Measurements from ENCODE around the gene BIVM.
A peak's percentile ranks its signal among the peaks of the same experiment; 100 is the strongest.

The BIVM gene

GRCh38 chr13:102788683-102789082 is 10.2 kb upstream of the BIVM start:
- DNase-seq = no peak

GRCh38 chr13:102792396-102792795 is 6.5 kb upstream of the BIVM start:
- no peak for DNase-seq

- no peak for DNase-seq
Observed at GRCh38 chr13:102793611-102794355, 5.1 kb upstream of the BIVM start.

GRCh38 chr13:102799426-102800144 is 666 bp downstream of the BIVM start:
- DNase-seq = peak; percentile 16

DNA sequence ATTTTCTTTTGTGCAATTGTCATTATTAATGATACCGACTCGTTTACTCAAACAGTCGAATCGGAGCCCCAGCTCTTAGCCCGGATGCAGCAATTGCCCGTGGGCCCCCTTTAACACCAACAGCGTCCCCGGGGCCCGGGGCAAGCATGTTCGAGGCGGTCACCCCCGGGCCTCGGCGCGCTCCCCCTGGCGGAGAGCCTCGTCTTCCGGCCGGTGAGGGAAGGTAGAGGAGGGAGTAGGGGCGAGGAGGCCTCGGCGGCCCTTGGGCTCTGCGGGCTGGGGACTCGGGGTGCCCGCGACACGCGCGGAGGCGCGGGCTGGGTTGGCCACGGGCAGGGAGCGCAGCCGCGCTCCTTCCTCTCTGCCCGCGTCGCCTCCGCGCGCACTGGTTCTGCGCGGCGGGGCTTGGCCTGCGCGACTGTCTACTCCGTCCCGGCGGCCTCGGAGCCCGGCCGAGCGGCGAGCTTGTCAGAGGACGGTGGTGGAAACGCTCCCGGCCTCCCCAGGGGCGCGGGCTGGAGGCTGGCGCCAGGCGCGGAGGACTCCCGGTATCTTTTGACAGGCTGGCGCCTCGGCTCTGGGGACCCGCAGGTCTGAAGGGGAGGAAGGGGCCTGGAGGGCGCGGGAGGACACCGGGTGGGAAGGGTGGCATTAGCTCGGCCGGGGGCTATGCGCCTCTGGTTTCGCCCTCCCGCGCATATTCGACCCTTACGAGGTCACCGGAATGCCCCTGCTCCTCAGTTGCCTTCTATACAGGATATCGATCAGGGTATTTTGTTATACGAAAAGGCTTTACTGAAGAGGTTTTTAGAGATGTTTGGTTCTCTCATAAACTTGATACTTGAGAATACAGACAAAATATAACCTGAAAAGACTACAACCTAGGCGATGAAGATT is 1.5 kb downstream of the BIVM start:
- DNase-seq = peak; percentile 73

- DNase-seq = no peak
Observed at GRCh38 chr13:102805680-102806079, 6.8 kb downstream of the BIVM start.

GRCh38 chr13:102807699-102808098 is 8.8 kb downstream of the BIVM start:
- no peak for DNase-seq

GRCh38 chr13:102812611-102813287 is 13.8 kb downstream of the BIVM start:
- DNase-seq = no peak

DNA sequence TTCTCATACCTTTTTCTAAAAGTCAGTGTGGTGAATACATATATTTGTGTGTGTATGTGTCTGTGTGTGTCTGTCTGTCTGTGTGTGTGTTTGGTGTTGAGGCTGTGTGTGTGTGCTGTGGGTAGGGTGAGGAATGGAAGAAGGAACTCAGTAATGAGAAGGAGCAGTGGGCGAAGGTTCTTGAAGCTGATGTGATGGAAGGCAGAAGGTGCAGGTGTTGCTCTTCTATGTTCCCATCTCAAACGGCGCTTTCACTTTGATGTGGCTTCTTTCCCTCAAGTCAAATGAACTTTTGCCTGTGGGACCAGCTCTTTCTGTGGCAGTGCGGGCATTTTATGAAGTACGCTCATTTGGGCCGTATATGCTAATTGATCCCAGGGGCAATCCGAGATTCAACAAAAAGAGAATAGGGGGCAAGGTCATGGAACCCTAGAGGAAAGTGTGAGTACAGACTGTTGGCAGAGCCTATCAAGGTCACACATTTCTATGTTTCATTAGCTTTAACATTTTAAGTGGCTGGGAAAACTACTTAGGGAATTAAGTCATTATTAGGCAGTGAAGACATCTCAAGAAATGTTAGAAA is 15.2 kb downstream of the BIVM start:
- DNase-seq = no peak

DNA sequence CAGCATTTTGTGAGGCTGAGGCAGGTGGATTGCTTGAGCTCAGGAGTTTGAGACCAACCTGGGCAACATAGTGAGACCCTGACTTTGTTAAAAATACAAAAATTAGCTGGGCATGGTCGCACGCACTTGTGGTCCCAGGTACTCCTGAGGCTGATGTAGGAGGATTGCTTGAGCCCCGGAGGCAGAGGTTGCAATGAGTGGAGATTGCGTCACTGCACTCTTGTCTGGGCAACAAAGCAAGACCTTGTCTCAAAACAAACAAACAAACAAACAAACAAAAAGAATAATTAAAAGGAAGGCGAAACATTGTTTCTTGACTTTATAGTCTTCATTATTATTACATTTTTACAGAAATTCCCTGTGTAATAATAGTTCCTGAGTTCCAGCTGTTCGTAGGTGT is 15.9 kb downstream of the BIVM start:
- no peak for DNase-seq

- no peak for DNase-seq
Observed at GRCh38 chr13:102815788-102816187, 16.9 kb downstream of the BIVM start.

- DNase-seq = no peak
Observed at GRCh38 chr13:102816708-102817107, 17.8 kb downstream of the BIVM start.

- no peak for DNase-seq
Observed at GRCh38 chr13:102817241-102817640, 18.3 kb downstream of the BIVM start.

DNA sequence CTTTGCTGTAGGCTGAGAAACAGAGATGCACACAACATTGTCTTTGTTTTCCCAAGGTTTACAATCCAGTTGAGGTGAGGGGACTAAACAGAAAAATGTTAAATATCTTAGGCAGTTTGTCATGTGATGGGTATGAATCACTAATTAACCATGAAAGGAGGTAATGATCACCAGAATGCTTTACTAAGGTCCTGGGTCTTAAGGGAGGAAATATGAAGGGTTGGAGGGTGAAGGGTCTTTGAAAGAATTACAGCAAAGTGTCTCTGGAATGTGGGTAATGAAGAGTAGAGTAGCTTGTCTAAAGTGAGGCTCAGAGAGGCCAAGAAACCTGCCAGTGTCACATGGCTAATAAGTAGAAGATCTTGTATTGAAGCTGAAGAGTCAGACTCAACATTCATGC is 19.0 kb downstream of the BIVM start:
- DNase-seq = no peak

- DNase-seq = no peak
Observed at GRCh38 chr13:102825400-102825799, 26.5 kb downstream of the BIVM start.

DNA sequence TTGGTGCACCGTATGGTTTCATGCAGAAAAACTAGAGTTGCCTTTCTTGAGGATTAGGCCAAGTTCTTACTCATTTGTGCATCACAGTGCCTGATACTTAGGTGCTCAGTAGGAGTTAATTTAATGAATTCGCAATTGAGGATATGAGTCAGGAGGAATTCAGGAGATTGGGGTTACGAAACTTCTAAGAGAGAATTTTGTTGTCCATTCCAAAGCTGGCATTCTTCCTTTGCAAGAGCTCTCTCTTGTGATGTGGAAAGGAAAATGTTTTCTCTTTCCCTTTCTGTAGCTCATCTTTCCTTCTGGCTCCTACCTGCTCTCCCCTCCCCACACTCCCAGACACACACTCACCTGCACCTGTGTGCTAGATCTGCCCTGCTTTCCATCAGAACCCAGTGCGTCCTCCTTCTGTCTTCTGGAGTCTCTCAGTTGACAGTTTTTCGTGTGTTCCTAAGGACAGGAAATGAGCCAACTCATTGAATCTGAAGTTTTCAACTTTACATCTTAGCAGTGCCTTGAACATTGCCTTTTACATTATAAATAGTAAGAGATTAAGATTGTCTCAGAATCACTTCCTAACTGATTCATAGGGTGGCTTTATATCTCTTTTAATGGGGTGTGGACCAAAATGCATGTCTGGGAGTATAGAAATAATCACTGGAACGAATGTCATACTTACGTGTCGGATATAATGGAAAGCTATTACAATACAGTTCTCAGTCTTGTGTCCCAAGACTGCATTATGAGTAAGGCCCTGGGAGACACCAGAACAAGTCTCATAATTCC is 27.2 kb downstream of the BIVM start:
- no peak for DNase-seq

DNA sequence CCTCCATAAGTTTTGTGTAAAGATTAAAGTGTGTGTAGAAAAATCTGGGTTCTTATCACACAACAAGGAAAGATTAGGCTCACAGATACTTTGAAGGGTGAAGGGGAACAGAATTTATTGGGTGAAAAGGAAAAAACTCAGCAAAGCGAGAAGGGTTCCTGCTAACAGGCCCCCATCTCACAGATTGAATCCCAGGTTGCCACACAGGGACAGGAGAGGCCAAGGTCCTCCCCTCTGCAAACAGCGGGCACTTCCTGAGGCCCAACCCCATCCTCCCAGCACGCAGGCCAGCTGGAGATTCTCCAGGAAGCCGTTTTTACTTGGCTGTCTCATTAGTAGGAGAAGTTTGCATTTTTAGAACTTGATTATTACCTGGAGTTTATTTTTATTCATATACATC is 31.7 kb downstream of the BIVM start:
- no peak for DNase-seq

DNA sequence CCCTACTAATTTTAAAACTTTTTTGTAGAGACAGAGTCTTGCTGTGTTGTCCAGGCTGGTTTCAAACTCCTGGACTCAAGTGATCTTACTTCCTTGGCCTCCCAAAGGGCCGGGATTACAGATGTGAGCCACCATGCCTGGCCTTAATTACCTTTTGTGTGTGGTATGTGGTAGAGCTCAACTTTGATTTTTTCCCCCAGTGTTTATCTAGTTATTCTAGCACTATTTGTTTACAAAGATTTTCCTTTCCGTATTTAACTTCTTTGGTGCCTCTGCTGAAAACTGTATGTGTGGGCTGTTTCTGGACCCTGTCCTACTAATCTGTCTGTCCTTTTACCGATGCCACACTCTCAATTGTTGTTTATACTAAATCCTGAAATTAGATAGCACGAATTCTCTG is 37.6 kb downstream of the BIVM start:
- no peak for DNase-seq

DNA sequence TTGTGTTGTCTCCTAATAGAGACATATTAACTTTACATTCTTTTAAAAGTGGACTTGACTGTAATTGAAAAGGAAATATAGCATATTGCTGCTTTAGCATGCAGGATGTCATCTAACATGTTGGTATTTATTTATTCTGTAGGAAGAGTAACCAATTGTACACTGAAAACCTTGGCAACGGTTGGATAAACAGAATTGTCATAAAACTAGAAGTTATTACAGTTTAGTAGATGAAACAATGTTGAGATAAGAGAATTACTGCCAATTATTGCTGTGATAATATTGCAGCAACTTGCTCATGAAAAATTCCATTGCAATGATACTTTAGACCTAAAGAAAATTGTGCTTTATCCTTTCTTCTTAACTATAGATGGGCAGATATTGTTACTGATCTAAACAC is 39.4 kb downstream of the BIVM start:
- no peak for DNase-seq

DNA sequence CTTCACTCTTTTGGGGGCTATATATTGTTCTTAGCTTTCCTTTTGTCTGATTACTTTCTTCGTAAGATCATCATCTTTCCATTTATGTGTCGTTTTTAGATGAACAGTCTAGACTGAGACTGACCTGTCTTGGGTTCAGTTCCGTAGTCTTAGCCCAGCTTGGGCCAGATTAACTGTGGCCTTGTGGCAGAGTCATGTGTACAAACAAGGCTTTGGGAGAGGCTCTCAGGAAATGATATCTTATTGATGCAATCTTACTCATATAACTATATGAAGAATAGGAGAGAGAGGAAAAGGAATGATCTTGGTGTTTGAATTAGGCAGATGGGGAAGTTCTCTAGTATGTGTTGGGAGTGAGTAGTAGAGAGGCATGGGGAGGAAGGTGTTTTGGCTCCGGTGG is 40.1 kb downstream of the BIVM start:
- no peak for DNase-seq

- no peak for DNase-seq
Observed at GRCh38 chr13:102839462-102839861, 40.5 kb downstream of the BIVM start.

DNA sequence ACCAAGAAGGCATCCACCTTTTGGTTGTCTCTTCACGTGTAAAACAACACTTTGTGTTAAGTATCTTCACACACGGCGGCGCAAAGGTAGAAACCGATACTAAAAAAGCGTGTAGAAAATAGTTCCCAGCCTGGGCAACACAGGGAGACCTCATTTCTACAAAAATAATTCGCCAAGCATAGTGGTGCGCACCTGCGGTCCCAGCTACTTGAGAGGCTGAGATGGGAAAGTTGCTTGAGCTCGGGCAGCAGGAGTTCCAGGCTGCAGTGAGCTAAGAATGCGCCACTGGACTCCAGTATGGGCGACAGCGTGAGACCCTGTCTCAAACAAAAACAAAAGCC is 46.3 kb downstream of the BIVM start:
- DNase-seq = no peak

Data from activated gamma-delta T cell (primary cell).